ENCODE results near the gene RHOT1. TPM values are rescaled to one million over a fixed set of nuclear protein-coding genes. Genes with fewer than 3 reads are reported as not detected.
A peak's percentile ranks its signal among the peaks of the same experiment; 100 is the strongest.
"Not testable (repeated sequence)": the region's sequence is repeated elsewhere in the genome, so short reads cannot be mapped to it uniquely, and the experiment has no call there.

RHOT1 gene
- polyA plus RNA-seq, 4 donors = 23.2 to 61.5 (median 34.8) TPM

- H3K27ac ChIP-seq (ENCODE audit: low read depth in 1 of 3, low read length in 2 of 3) = peak overlapping the region; percentile 92 to 97 (median 94)
- no peak for FAIRE-seq
Observed at GRCh38 chr17:32141679-32142037, 644 bp upstream of the RHOT1 start.

GRCh38 chr17:32142857-32143526 lies 690 bp downstream of the RHOT1 start:
- Histone ChIP-seq H3K4me3 (ENCODE audit: low read depth in 1 of 3, low read length in 3 of 3) (peak overlapping the region; percentile 89 to 100 (median 99)), H3K4me1 (ENCODE audit: control insufficient read depth in 3 of 3, insufficient read depth in 2 of 3, low read depth in 1 of 3, low read length in 2 of 3) (peaks cover 0 to 3% (median 0%) of the 10 kb centered on the region in 3 donors), H3K27me3 (ENCODE audit: control insufficient read depth in 3 of 3, insufficient read depth in 3 of 3, low read length in 3 of 3) (no peaks in the 10 kb centered on the region), H3K27ac (ENCODE audit: low read depth in 1 of 3, low read length in 2 of 3) (peak overlapping the region; percentile 77 to 92 (median 87)), H3K9me3 (ENCODE audit: control insufficient read depth in 2 of 2, insufficient read depth in 1 of 2, low read depth in 1 of 2, low read length in 1 of 2) (no peaks in the 10 kb centered on the region), H3K36me3 (ENCODE audit: control insufficient read depth in 3 of 3, insufficient read depth in 2 of 3, low read depth in 1 of 3, low read length in 3 of 3) (peaks cover 0 to 13% (median 0%) of the 10 kb centered on the region in 3 donors)
- no peak for FAIRE-seq
- WGBS, 3 donors = 1 to 2% (median 2%) methylated on average over 20 to 23 of the region's 23 CpGs
- peak; percentile 76 to 77 for DNase-seq

More at GRCh38 chr17:32141679-32142037, 644 bp upstream of the RHOT1 start:
- no peaks in the 10 kb centered on the region for H3K27me3 ChIP-seq (ENCODE audit: control insufficient read depth in 3 of 3, insufficient read depth in 3 of 3, low read length in 3 of 3)
- H3K4me3 ChIP-seq (ENCODE audit: low read depth in 1 of 3, low read length in 3 of 3) = peak overlapping the region; percentile 64 to 100 (median 99)
- WGBS, 3 donors = 2 to 14% (median 8%) methylated on average over 12 of the region's 12 CpGs
- H3K9me3 ChIP-seq (ENCODE audit: control insufficient read depth in 2 of 2, insufficient read depth in 1 of 2, low read depth in 1 of 2, low read length in 1 of 2) = no peaks in the 10 kb centered on the region
- peaks cover 0 to 7% (median 0%) of the 10 kb centered on the region in 3 donors for H3K4me1 ChIP-seq (ENCODE audit: control insufficient read depth in 3 of 3, insufficient read depth in 2 of 3, low read depth in 1 of 3, low read length in 2 of 3)
- no peak for DNase-seq
- peaks cover 0 to 5% (median 0%) of the 10 kb centered on the region in 3 donors for H3K36me3 ChIP-seq (ENCODE audit: control insufficient read depth in 3 of 3, insufficient read depth in 2 of 3, low read depth in 1 of 3, low read length in 3 of 3)

GRCh38 chr17:32143527-32143870 lies 1.2 kb downstream of the RHOT1 start:
- Histone ChIP-seq H3K36me3 (ENCODE audit: control insufficient read depth in 3 of 3, insufficient read depth in 2 of 3, low read depth in 1 of 3, low read length in 3 of 3) (peaks cover 0 to 13% (median 0%) of the 10 kb centered on the region in 3 donors), H3K4me3 (ENCODE audit: low read depth in 1 of 3, low read length in 3 of 3) (peak overlapping the region in 2 of 3 donors; percentile 89 to 99), H3K27ac (ENCODE audit: low read depth in 1 of 3, low read length in 2 of 3) (no peak overlapping the region), H3K27me3 (ENCODE audit: control insufficient read depth in 3 of 3, insufficient read depth in 3 of 3, low read length in 3 of 3) (no peaks in the 10 kb centered on the region), H3K4me1 (ENCODE audit: control insufficient read depth in 3 of 3, insufficient read depth in 2 of 3, low read depth in 1 of 3, low read length in 2 of 3) (peaks cover 0 to 3% (median 0%) of the 10 kb centered on the region in 3 donors), H3K9me3 (ENCODE audit: control insufficient read depth in 2 of 2, insufficient read depth in 1 of 2, low read depth in 1 of 2, low read length in 1 of 2) (no peaks in the 10 kb centered on the region)
- WGBS, 3 donors = 18 to 34% (median 29%) methylated on average over 6 of the region's 6 CpGs
- FAIRE-seq (no peak), DNase-seq (no peak)

- DNase-seq; H3K27ac ChIP-seq (ENCODE audit: low read depth in 1 of 3, low read length in 2 of 3); H3K27me3 ChIP-seq (ENCODE audit: control insufficient read depth in 3 of 3, insufficient read depth in 3 of 3, low read length in 3 of 3); FAIRE-seq; H3K4me3 ChIP-seq (ENCODE audit: low read depth in 1 of 3, low read length in 3 of 3); H3K4me1 ChIP-seq (ENCODE audit: control insufficient read depth in 3 of 3, insufficient read depth in 2 of 3, low read depth in 1 of 3, low read length in 2 of 3); H3K9me3 ChIP-seq (ENCODE audit: control insufficient read depth in 2 of 2, insufficient read depth in 1 of 2, low read depth in 1 of 2, low read length in 1 of 2): not testable (repeated sequence)
- H3K36me3 ChIP-seq (ENCODE audit: control insufficient read depth in 3 of 3, insufficient read depth in 2 of 3, low read depth in 1 of 3, low read length in 3 of 3) = peaks cover 0 to 13% (median 0%) of the 10 kb centered on the region in 3 donors
- WGBS, 3 donors = 93 to 100% (median 100%) methylated on average over 2 of the region's 2 CpGs
Observed at GRCh38 chr17:32144442-32144841, 2.1 kb downstream of the RHOT1 start.

- DNase-seq = peak in 1 of 2 donors; percentile 28
- H3K4me1 ChIP-seq (ENCODE audit: control insufficient read depth in 3 of 3, insufficient read depth in 2 of 3, low read depth in 1 of 3, low read length in 2 of 3) = peaks cover 0 to 11% (median 0%) of the 10 kb centered on the region in 3 donors
- H3K36me3 ChIP-seq (ENCODE audit: control insufficient read depth in 3 of 3, insufficient read depth in 2 of 3, low read depth in 1 of 3, low read length in 3 of 3) = peaks cover 0 to 15% (median 3%) of the 10 kb centered on the region in 3 donors
- H3K27ac ChIP-seq (ENCODE audit: low read depth in 1 of 3, low read length in 2 of 3) = no peak overlapping the region
- H3K27me3 ChIP-seq (ENCODE audit: control insufficient read depth in 3 of 3, insufficient read depth in 3 of 3, low read length in 3 of 3) = no peaks in the 10 kb centered on the region
- FAIRE-seq = no peak
- 74 to 80% (median 76%) methylated on average over 5 of the region's 5 CpGs for WGBS, 3 donors
- no peak overlapping the region for H3K4me3 ChIP-seq (ENCODE audit: low read depth in 1 of 3, low read length in 3 of 3)
- no peaks in the 10 kb centered on the region for H3K9me3 ChIP-seq (ENCODE audit: control insufficient read depth in 2 of 2, insufficient read depth in 1 of 2, low read depth in 1 of 2, low read length in 1 of 2)
Observed at GRCh38 chr17:32148351-32148750, 6.0 kb downstream of the RHOT1 start.

GRCh38 chr17:32150358-32150757 lies 8.1 kb downstream of the RHOT1 start:
- no peak for DNase-seq
- no peak for FAIRE-seq
- Histone ChIP-seq H3K9me3 (ENCODE audit: control insufficient read depth in 2 of 2, insufficient read depth in 1 of 2, low read depth in 1 of 2, low read length in 1 of 2) (no peaks in the 10 kb centered on the region), H3K4me1 (ENCODE audit: control insufficient read depth in 3 of 3, insufficient read depth in 2 of 3, low read depth in 1 of 3, low read length in 2 of 3) (peaks cover 0 to 11% (median 0%) of the 10 kb centered on the region in 3 donors), H3K4me3 (ENCODE audit: low read depth in 1 of 3, low read length in 3 of 3) (no peak overlapping the region), H3K27me3 (ENCODE audit: control insufficient read depth in 3 of 3, insufficient read depth in 3 of 3, low read length in 3 of 3) (no peaks in the 10 kb centered on the region), H3K36me3 (ENCODE audit: control insufficient read depth in 3 of 3, insufficient read depth in 2 of 3, low read depth in 1 of 3, low read length in 3 of 3) (peaks cover 0 to 27% (median 3%) of the 10 kb centered on the region in 3 donors), H3K27ac (ENCODE audit: low read depth in 1 of 3, low read length in 2 of 3) (peak overlapping the region in 1 of 3 donors; percentile 8)

- peak; percentile 84 to 91 for DNase-seq
- Histone ChIP-seq H3K4me1 (ENCODE audit: control insufficient read depth in 3 of 3, insufficient read depth in 2 of 3, low read depth in 1 of 3, low read length in 2 of 3) (peaks cover 0 to 11% (median 0%) of the 10 kb centered on the region in 3 donors), H3K4me3 (ENCODE audit: low read depth in 1 of 3, low read length in 3 of 3) (no peak overlapping the region), H3K9me3 (ENCODE audit: control insufficient read depth in 2 of 2, insufficient read depth in 1 of 2, low read depth in 1 of 2, low read length in 1 of 2) (no peaks in the 10 kb centered on the region), H3K27me3 (ENCODE audit: control insufficient read depth in 3 of 3, insufficient read depth in 3 of 3, low read length in 3 of 3) (no peaks in the 10 kb centered on the region), H3K36me3 (ENCODE audit: control insufficient read depth in 3 of 3, insufficient read depth in 2 of 3, low read depth in 1 of 3, low read length in 3 of 3) (peaks cover 0 to 20% (median 3%) of the 10 kb centered on the region in 3 donors), H3K27ac (ENCODE audit: low read depth in 1 of 3, low read length in 2 of 3) (peak overlapping the region; percentile 61 to 74 (median 62))
- 23 to 63% (median 37%) methylated on average over 3 of the region's 3 CpGs for WGBS, 3 donors
- no peak for FAIRE-seq
Observed at GRCh38 chr17:32152130-32152529, 9.8 kb downstream of the RHOT1 start.

GRCh38 chr17:32155896-32156295 lies 13.6 kb downstream of the RHOT1 start:
- FAIRE-seq (no peak), DNase-seq (no peak)
- H3K4me1 ChIP-seq (ENCODE audit: control insufficient read depth in 3 of 3, insufficient read depth in 2 of 3, low read depth in 1 of 3, low read length in 2 of 3) = peaks cover 0 to 11% (median 0%) of the 10 kb centered on the region in 3 donors
- H3K36me3 ChIP-seq (ENCODE audit: control insufficient read depth in 3 of 3, insufficient read depth in 2 of 3, low read depth in 1 of 3, low read length in 3 of 3) = peaks cover 0 to 46% (median 5%) of the 10 kb centered on the region in 3 donors
- WGBS, 3 donors = 95 to 96% (median 95%) methylated on average over 3 of the region's 3 CpGs
- H3K27me3 ChIP-seq (ENCODE audit: control insufficient read depth in 3 of 3, insufficient read depth in 3 of 3, low read length in 3 of 3) = no peaks in the 10 kb centered on the region
- no peaks in the 10 kb centered on the region for H3K9me3 ChIP-seq (ENCODE audit: control insufficient read depth in 2 of 2, insufficient read depth in 1 of 2, low read depth in 1 of 2, low read length in 1 of 2)
- H3K27ac ChIP-seq (ENCODE audit: low read depth in 1 of 3, low read length in 2 of 3) = no peak overlapping the region
- H3K4me3 ChIP-seq (ENCODE audit: low read depth in 1 of 3, low read length in 3 of 3) = no peak overlapping the region

Data from small intestine (tissue), 7 donors.